Muscle of leg (tissue), 11 donors: ENCODE results near the gene TBX1. TPM values are rescaled to one million over a fixed set of nuclear protein-coding genes. Genes with fewer than 3 reads are reported as not detected.

Experiments
- DNase-seq: peaks from one replicate; pipeline ENCODE4 v3.0.0; 2013
- H3K27ac ChIP-seq: one replicate; pipeline ENCODE4 v1.5.1; 2013; ENCODE audit warnings: mild to moderate bottlenecking, low read length, control low read depth
- H3K27me3 ChIP-seq: one replicate; pipeline ENCODE4 v1.6.1; 2013; ENCODE audit warnings: low read length; ENCODE audit not compliant: control insufficient read depth, insufficient read depth
- H3K36me3 ChIP-seq: one replicate; pipeline ENCODE4 v1.6.1; 2013; ENCODE audit warnings: low read length; ENCODE audit not compliant: control insufficient read depth, insufficient read depth
- H3K4me1 ChIP-seq: one replicate; pipeline ENCODE4 v1.6.1; 2013; ENCODE audit warnings: low read length; ENCODE audit not compliant: control insufficient read depth, insufficient read depth
- H3K4me3 ChIP-seq: one replicate; pipeline ENCODE4 v1.5.1; 2013; ENCODE audit warnings: low read length, control low read depth
- H3K9me3 ChIP-seq: replicated peaks from 2 replicates; pipeline ENCODE4 v1.6.1; 2013; ENCODE audit warnings: low read depth, low read length; ENCODE audit not compliant: control insufficient read depth
- WGBS: methylation state at CpG from one replicate; pipeline ENCODE4 v1.1.5; 2013; ENCODE audit warnings: missing lambda C conversion rate; ENCODE audit not compliant: insufficient coverage; 5-methylcytosine and 5-hydroxymethylcytosine counted together
- polyA plus RNA-seq, 8 donors: library from polyadenylated mRNA; unstranded; fragments of 120-200 nt; gene quantifications; one replicate each; pipeline versions ENCODE4 v1.2.1 to v1.2.3, GENCODE V29; 2013; ENCODE audit warnings: inconsistent platforms in 1 of 8, low replicate concordance in 1 of 8; ENCODE audit not compliant: insufficient read length in 8 of 8, insufficient read depth in 1 of 8
- total RNA-seq: library from RNA; stranded (reverse); fragments of 120-200 nt; gene quantifications from one replicate; pipeline ENCODE4 v1.2.4, GENCODE V29; 2013

The TBX1 gene
- total and polyA plus RNA-seq, 9 donors = 7.2 to 50.3 (median 11.9) TPM

GRCh38 chr22:19766240-19766510 is 5.6 kb downstream of the TBX1 start:
- Histone ChIP-seq H3K27me3 (peaks cover 87% of the 10 kb centered on the region), H3K36me3 (peaks cover 12% of the 10 kb centered on the region), H3K4me3 (no peak overlapping the region), H3K4me1 (peaks cover 38% of the 10 kb centered on the region), H3K27ac (no peak overlapping the region), H3K9me3 (no peaks in the 10 kb centered on the region)
- WGBS = 10% methylated on average over 36 of the region's 36 CpGs
- DNase-seq = no peak

DNA sequence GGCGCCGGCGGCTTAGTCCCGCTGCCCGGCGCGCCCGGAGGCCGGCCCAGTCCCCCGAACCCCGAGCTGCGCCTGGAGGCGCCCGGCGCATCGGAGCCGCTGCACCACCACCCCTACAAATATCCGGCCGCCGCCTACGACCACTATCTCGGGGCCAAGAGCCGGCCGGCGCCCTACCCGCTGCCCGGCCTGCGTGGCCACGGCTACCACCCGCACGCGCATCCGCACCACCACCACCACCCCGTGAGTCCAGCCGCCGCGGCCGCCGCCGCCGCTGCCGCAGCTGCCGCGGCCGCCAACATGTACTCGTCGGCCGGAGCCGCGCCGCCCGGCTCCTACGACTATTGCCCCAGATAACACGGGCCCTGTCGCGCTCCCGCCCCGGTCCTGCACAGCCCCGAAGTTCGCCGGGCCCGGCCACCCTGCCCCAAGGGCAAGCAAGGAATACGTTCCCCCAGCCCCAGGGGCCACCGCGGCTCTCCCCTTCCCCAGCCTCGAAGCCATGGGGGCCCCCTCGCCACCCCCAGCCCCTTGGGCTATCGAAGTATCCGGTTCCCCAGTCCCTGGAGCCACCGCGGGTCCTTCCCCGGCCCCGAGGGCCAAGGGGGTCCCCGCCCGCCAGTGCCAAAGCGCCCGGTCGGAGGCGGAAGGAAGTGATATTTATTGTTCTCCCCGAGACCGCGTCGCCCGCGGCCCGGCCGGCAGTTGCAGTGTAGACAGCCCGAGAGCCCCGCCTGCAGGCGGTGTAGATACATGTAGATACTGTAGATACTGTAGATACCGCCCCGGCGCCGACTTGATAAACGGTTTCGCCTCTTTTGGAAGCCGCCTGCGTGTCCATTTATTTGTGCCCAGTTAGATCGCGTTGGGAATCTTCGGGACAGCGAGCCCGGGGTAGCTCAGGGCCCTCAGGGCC is 6.2 kb downstream of the TBX1 start:
- Histone ChIP-seq H3K4me1 (peaks cover 38% of the 10 kb centered on the region), H3K27me3 (peaks cover 88% of the 10 kb centered on the region), H3K27ac (no peak overlapping the region), H3K9me3 (no peaks in the 10 kb centered on the region), H3K36me3 (peaks cover 12% of the 10 kb centered on the region), H3K4me3 (no peak overlapping the region)
- no peak for DNase-seq
- 11% methylated on average over 91 of the region's 103 CpGs for WGBS

GRCh38 chr22:19767427-19768341 is 7.1 kb downstream of the TBX1 start:
- Histone ChIP-seq H3K4me1 (peaks cover 34% of the 10 kb centered on the region), H3K36me3 (peaks cover 12% of the 10 kb centered on the region), H3K4me3 (no peak overlapping the region), H3K27me3 (peaks cover 84% of the 10 kb centered on the region), H3K9me3 (no peaks in the 10 kb centered on the region), H3K27ac (no peak overlapping the region)
- DNase-seq = peak; percentile 69
- 14% methylated on average over 30 of the region's 35 CpGs for WGBS

DNA sequence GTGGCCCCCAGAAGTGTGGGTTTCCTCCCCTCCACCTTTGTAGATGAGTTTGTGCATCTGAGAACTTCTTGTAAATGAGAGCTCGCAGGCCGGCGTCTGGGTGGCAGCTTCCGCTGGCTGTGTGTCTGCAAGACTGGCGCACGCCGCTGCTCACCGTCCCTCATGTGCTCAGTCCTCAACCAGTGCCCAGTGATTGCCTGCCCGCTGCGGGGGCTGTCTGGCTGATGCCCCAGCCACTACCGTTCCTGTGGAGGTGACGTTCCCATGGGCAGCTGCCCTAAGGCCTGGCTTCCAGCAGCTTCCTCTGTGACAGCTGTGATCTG is 8.8 kb downstream of the TBX1 start:
- Histone ChIP-seq H3K4me3 (no peak overlapping the region), H3K9me3 (no peaks in the 10 kb centered on the region), H3K36me3 (peaks cover 11% of the 10 kb centered on the region), H3K4me1 (peaks cover 29% of the 10 kb centered on the region), H3K27me3 (peaks cover 79% of the 10 kb centered on the region), H3K27ac (no peak overlapping the region)
- WGBS = 93% methylated on average over 12 of the region's 12 CpGs
- DNase-seq = no peak

- WGBS = 84% methylated on average over 20 of the region's 25 CpGs
Measured at GRCh38 chr22:19770349-19771220, 10.0 kb downstream of the TBX1 start.

DNA sequence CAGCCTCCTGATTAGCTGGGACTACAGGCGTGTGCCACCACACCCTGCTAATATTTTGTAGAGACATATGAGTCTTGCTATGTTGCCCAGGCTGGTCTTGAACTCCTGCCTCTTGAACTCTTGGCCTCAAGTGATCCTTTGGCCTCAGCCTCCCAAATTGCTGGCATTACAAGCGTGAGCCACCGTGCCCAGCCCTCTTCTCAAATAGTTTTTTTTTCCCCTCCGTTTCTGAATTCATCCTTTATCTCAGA is 11.8 kb downstream of the TBX1 start:
- no peak for DNase-seq
- Histone ChIP-seq H3K4me1 (peaks cover 13% of the 10 kb centered on the region), H3K9me3 (no peaks in the 10 kb centered on the region), H3K27me3 (peaks cover 77% of the 10 kb centered on the region), H3K36me3 (peaks cover 5% of the 10 kb centered on the region), H3K4me3 (no peak overlapping the region), H3K27ac (no peak overlapping the region)
- 88% methylated on average over 3 of the region's 4 CpGs for WGBS

More at GRCh38 chr22:19770349-19771220, 10.0 kb downstream of the TBX1 start:
- Histone ChIP-seq H3K4me3 (no peak overlapping the region), H3K9me3 (no peaks in the 10 kb centered on the region), H3K27me3 (peaks cover 77% of the 10 kb centered on the region), H3K36me3 (peaks cover 5% of the 10 kb centered on the region), H3K4me1 (peaks cover 20% of the 10 kb centered on the region), H3K27ac (no peak overlapping the region)
- no peak for DNase-seq

- DNase-seq = no peak
- Histone ChIP-seq H3K36me3 (peaks cover 5% of the 10 kb centered on the region), H3K9me3 (no peaks in the 10 kb centered on the region), H3K4me1 (peaks cover 8% of the 10 kb centered on the region), H3K4me3 (no peak overlapping the region), H3K27me3 (peaks cover 73% of the 10 kb centered on the region), H3K27ac (no peak overlapping the region)
- WGBS = 62% methylated on average over 16 of the region's 25 CpGs
Measured at GRCh38 chr22:19772673-19773469, 12.3 kb downstream of the TBX1 start.

- no peak for DNase-seq
- H3K9me3 ChIP-seq = no peaks in the 10 kb centered on the region
Measured at GRCh38 chr22:19773470-19774040, 13.0 kb downstream of the TBX1 start.

GRCh38 chr22:19774628-19775027 is 14.1 kb downstream of the TBX1 start:
- no peak overlapping the region for H3K27ac ChIP-seq
- no peak overlapping the region for H3K4me3 ChIP-seq
- H3K4me1 ChIP-seq = peaks cover 4% of the 10 kb centered on the region
- DNase-seq = no peak
- WGBS = 97% methylated on average over 5 of the region's 8 CpGs
- peaks cover 65% of the 10 kb centered on the region for H3K27me3 ChIP-seq
- no peaks in the 10 kb centered on the region for H3K9me3 ChIP-seq
- H3K36me3 ChIP-seq = no peaks in the 10 kb centered on the region

More at GRCh38 chr22:19773470-19774040, 13.0 kb downstream of the TBX1 start:
- WGBS = 76% methylated on average over 3 of the region's 9 CpGs
- Histone ChIP-seq H3K27me3 (peaks cover 68% of the 10 kb centered on the region), H3K4me3 (no peak overlapping the region), H3K27ac (no peak overlapping the region), H3K36me3 (peaks cover 5% of the 10 kb centered on the region), H3K4me1 (peaks cover 4% of the 10 kb centered on the region)
